Neuronal stem cell (in vitro differentiated cells): ENCODE results near the gene CUBN.
A peak's percentile ranks its signal among the peaks of the same experiment; 100 is the strongest.

Source experiments
- DNase-seq: peaks from one replicate; pipeline ENCODE4 v3.0.0-alpha.2; 2013; ENCODE audit warnings: low spot score
- H2AFZ ChIP-seq: one replicate; pipeline ENCODE4 v1.6.1; 2013; ENCODE audit warnings: mild to moderate bottlenecking, low read length, inconsistent platforms
- H2AK5ac ChIP-seq: 2 replicates; pipeline ENCODE4 v1.6.1; 2013; ENCODE audit warnings: low read depth, mild to moderate bottlenecking, inconsistent platforms, low read length, moderate library complexity, mixed read lengths
- H2BK120ac ChIP-seq: 2 replicates; pipeline ENCODE4 v1.6.1; 2013; ENCODE audit warnings: low read depth, mild to moderate bottlenecking, inconsistent platforms, low read length, moderate library complexity, mixed read lengths
- H2BK12ac ChIP-seq: one replicate; pipeline ENCODE4 v1.6.1; 2013; ENCODE audit warnings: low read length, inconsistent platforms
- H2BK15ac ChIP-seq: 2 replicates; pipeline ENCODE4 v1.6.1; 2013; ENCODE audit warnings: mild to moderate bottlenecking, low read length, inconsistent platforms, mixed read lengths
- H2BK5ac ChIP-seq: one replicate; pipeline ENCODE4 v1.6.1; 2013; ENCODE audit warnings: inconsistent platforms, mild to moderate bottlenecking, low read length, moderate library complexity
- H3K14ac ChIP-seq: one replicate; pipeline ENCODE4 v1.6.1; 2013; ENCODE audit warnings: low read length, inconsistent platforms
- H3K18ac ChIP-seq: 2 replicates; pipeline ENCODE4 v1.6.1; 2013; ENCODE audit warnings: low read length, inconsistent platforms
- H3K23ac ChIP-seq: 2 replicates; pipeline ENCODE4 v1.6.1; 2013; ENCODE audit warnings: low read depth, mild to moderate bottlenecking, mixed read lengths, low read length, inconsistent platforms; ENCODE audit not compliant: poor library complexity
- H3K27ac ChIP-seq: replicated peaks from 3 replicates; pipeline ENCODE4 v1.5.1; 2013; ENCODE audit warnings: low read length, inconsistent platforms
- H3K27me3 ChIP-seq, 3 experiments: 2 replicates each; pipeline ENCODE4 v1.6.1; 2013; ENCODE audit warnings: low read length in 3 of 3, mild to moderate bottlenecking in 2 of 3, inconsistent platforms in 1 of 3, low read depth in 1 of 3, mixed read lengths in 1 of 3, moderate library complexity in 1 of 3; ENCODE audit not compliant: control insufficient read depth in 3 of 3, insufficient read depth in 3 of 3
- H3K36me3 ChIP-seq, 2 donors: replicated peaks in 1 of 2; 2 replicates each; pipeline ENCODE4 v1.6.1; 2013; ENCODE audit warnings: low read length in 2 of 2; ENCODE audit not compliant: control insufficient read depth in 2 of 2, insufficient read depth in 2 of 2
- H3K4ac ChIP-seq: 2 replicates; pipeline ENCODE4 v1.6.1; 2013; ENCODE audit warnings: inconsistent platforms, mild to moderate bottlenecking, low read length, moderate library complexity
- H3K4me1 ChIP-seq, 2 donors: 1 replicate in 1 of 2; 2 replicates in 1 of 2; pipeline ENCODE4 v1.6.1; 2013; ENCODE audit warnings: low read length in 2 of 2, low read depth in 1 of 2; ENCODE audit not compliant: control insufficient read depth in 2 of 2, insufficient read depth in 1 of 2
- H3K4me2 ChIP-seq: one replicate; pipeline ENCODE4 v1.6.1; 2013; ENCODE audit warnings: mild to moderate bottlenecking, low read length, inconsistent platforms; ENCODE audit not compliant: insufficient read depth, poor library complexity, severe bottlenecking
- H3K4me3 ChIP-seq, 2 donors: 2 replicates each; pipeline ENCODE4 v1.5.1; 2013; ENCODE audit warnings: low read length in 2 of 2, mild to moderate bottlenecking in 2 of 2, inconsistent platforms in 1 of 2, moderate library complexity in 1 of 2
- H3K79me1 ChIP-seq: one replicate; pipeline ENCODE4 v1.6.1; 2013; ENCODE audit warnings: low read depth, mild to moderate bottlenecking, inconsistent platforms, low read length, moderate library complexity
- H3K9ac ChIP-seq: one replicate; pipeline ENCODE4 v1.6.1; 2013; ENCODE audit warnings: mild to moderate bottlenecking, low read depth, low read length, inconsistent platforms; ENCODE audit not compliant: poor library complexity
- H3K9me3 ChIP-seq, 2 donors: replicated peaks in 1 of 2; 2 replicates each; pipeline versions ENCODE3 to v1.6.1; 2013; ENCODE audit warnings: low read length in 2 of 2, mild to moderate bottlenecking in 2 of 2, inconsistent platforms in 1 of 2, low read depth in 1 of 2, mixed read lengths in 1 of 2, moderate library complexity in 1 of 2; ENCODE audit not compliant: control insufficient read depth in 2 of 2, insufficient read depth in 1 of 2
- H4K8ac ChIP-seq: one replicate; pipeline ENCODE4 v1.6.1; 2013; ENCODE audit warnings: low read depth, mild to moderate bottlenecking, inconsistent platforms, low read length, moderate library complexity
- H4K91ac ChIP-seq: one replicate; pipeline ENCODE4 v1.6.1; 2013; ENCODE audit warnings: low read length, low read depth, mild to moderate bottlenecking, inconsistent platforms; ENCODE audit not compliant: poor library complexity
- WGBS, 2 donors: extraction: QIAGEN DNeasy Blood & Tissue Kit; methylation state at CpG; one replicate each; pipeline ENCODE4 v1.1.7; 2013; ENCODE audit warnings: missing lambda C conversion rate in 2 of 2, mixed read lengths in 1 of 2; ENCODE audit not compliant: insufficient read length in 2 of 2, insufficient replicate concordance in 1 of 2; ENCODE audit errors: extremely low coverage in 2 of 2; 5-methylcytosine and 5-hydroxymethylcytosine counted together

Gene CUBN

GRCh38 chr10:16811765-16812164, 317.8 kb downstream of the CUBN start:
- Histone ChIP-seq H3K9ac (no peak overlapping the region), H3K4me1 (peaks cover 3% of the 10 kb centered on the region in 2 donors), H4K91ac (no peak overlapping the region), H2BK15ac (no peak overlapping the region), H2AK5ac (no peak overlapping the region), H2AFZ (no peak overlapping the region), H3K14ac (no peak overlapping the region), H2BK120ac (no peak overlapping the region), H3K23ac (no peak overlapping the region), H4K8ac (no peak overlapping the region), H2BK12ac (no peak overlapping the region), H2BK5ac (no peak overlapping the region), H3K27me3 (no peaks in the 10 kb centered on the region), H3K4ac (no peak overlapping the region), H3K4me2 (no peak overlapping the region), H3K18ac (no peak overlapping the region), H3K4me3 (no peak overlapping the region), H3K79me1 (peaks cover 2% of the 10 kb centered on the region), H3K36me3 (no peaks in the 10 kb centered on the region), H3K27ac (no peak overlapping the region), H3K9me3 (no peaks in the 10 kb centered on the region)
- DNase-seq: no peak
- WGBS, 2 donors: no CpG with 5 or more reads among the region's 6 CpGs

- Histone ChIP-seq H3K4me2 (no peak overlapping the region), H2AFZ (no peak overlapping the region), H3K4me1 (no peaks in the 10 kb centered on the region), H4K8ac (no peak overlapping the region), H3K4ac (no peak overlapping the region), H3K4me3 (no peak overlapping the region), H4K91ac (no peak overlapping the region), H3K79me1 (peaks cover 2% of the 10 kb centered on the region), H2BK12ac (no peak overlapping the region), H3K14ac (no peak overlapping the region), H2BK5ac (no peak overlapping the region), H2AK5ac (no peak overlapping the region), H3K9me3 (no peaks in the 10 kb centered on the region), H3K27ac (no peak overlapping the region), H3K27me3 (no peaks in the 10 kb centered on the region), H2BK15ac (no peak overlapping the region), H3K18ac (no peak overlapping the region), H3K9ac (no peak overlapping the region), H3K23ac (no peak overlapping the region), H3K36me3 (no peaks in the 10 kb centered on the region), H2BK120ac (no peak overlapping the region)
- DNase-seq: no peak
- no CpG with 5 or more reads among the region's 3 CpGs for WGBS, 2 donors
Measured at GRCh38 chr10:16811292-16811691, 318.3 kb downstream of the CUBN start.

- WGBS, 2 donors: no CpG with 5 or more reads among the region's 6 CpGs
- H2BK120ac ChIP-seq: no peak overlapping the region
- no peak overlapping the region for H4K91ac ChIP-seq
- peak; percentile 35 for DNase-seq
- no peak overlapping the region for H3K14ac ChIP-seq
- no peak overlapping the region for H2BK5ac ChIP-seq
- no peaks in the 10 kb centered on the region for H3K27me3 ChIP-seq
- H3K9me3 ChIP-seq: peaks cover 0 to 4% of the 10 kb centered on the region in 2 donors
- H2BK15ac ChIP-seq: no peak overlapping the region
- H3K18ac ChIP-seq: no peak overlapping the region
- no peak overlapping the region for H3K27ac ChIP-seq
- no peak overlapping the region for H3K4me2 ChIP-seq
- H3K79me1 ChIP-seq: no peaks in the 10 kb centered on the region
- no peaks in the 10 kb centered on the region for H3K4me1 ChIP-seq
- H3K23ac ChIP-seq: no peak overlapping the region
- H2AK5ac ChIP-seq: no peak overlapping the region
- H2BK12ac ChIP-seq: no peak overlapping the region
- no peak overlapping the region for H4K8ac ChIP-seq
- no peak overlapping the region for H3K4ac ChIP-seq
- no peak overlapping the region for H3K9ac ChIP-seq
- H2AFZ ChIP-seq: no peak overlapping the region
- no peak overlapping the region for H3K4me3 ChIP-seq
- H3K36me3 ChIP-seq: no peaks in the 10 kb centered on the region
Measured at GRCh38 chr10:16809074-16809718, 320.4 kb downstream of the CUBN start.

GRCh38 chr10:16804123-16804522, 325.5 kb downstream of the CUBN start:
- Histone ChIP-seq H3K4me2 (no peak overlapping the region), H2BK15ac (no peak overlapping the region), H2AK5ac (no peak overlapping the region), H2BK120ac (no peak overlapping the region), H2AFZ (no peak overlapping the region), H3K27ac (no peak overlapping the region), H3K9me3 (peaks cover 0 to 10% of the 10 kb centered on the region in 2 donors), H3K9ac (no peak overlapping the region), H3K4me3 (no peak overlapping the region), H3K36me3 (no peaks in the 10 kb centered on the region), H3K4me1 (no peaks in the 10 kb centered on the region), H2BK5ac (no peak overlapping the region), H3K18ac (no peak overlapping the region), H3K14ac (no peak overlapping the region), H2BK12ac (no peak overlapping the region), H4K91ac (no peak overlapping the region), H3K4ac (no peak overlapping the region), H3K79me1 (no peaks in the 10 kb centered on the region), H4K8ac (no peak overlapping the region), H3K27me3 (no peaks in the 10 kb centered on the region), H3K23ac (no peak overlapping the region)
- DNase-seq: no peak
- no CpG with 5 or more reads among the region's 4 CpGs for WGBS, 2 donors
